HG02840 (cell line): ENCODE data around the gene FASLG.
"Not testable (repeated sequence)": the region's sequence is repeated elsewhere in the genome, so short reads cannot be mapped to it uniquely, and the experiment has no call there.

Experiments used
- ATAC-seq: cut with Tn5 transposase; IDR thresholded peaks from one replicate; pipeline ENCODE4 v1.9.1; 2021; ENCODE audit warnings: mild to moderate bottlenecking, moderate library complexity, moderate number of reproducible peaks; ENCODE audit not compliant: unreplicated experiment, low FRiP score

The FASLG gene

DNA sequence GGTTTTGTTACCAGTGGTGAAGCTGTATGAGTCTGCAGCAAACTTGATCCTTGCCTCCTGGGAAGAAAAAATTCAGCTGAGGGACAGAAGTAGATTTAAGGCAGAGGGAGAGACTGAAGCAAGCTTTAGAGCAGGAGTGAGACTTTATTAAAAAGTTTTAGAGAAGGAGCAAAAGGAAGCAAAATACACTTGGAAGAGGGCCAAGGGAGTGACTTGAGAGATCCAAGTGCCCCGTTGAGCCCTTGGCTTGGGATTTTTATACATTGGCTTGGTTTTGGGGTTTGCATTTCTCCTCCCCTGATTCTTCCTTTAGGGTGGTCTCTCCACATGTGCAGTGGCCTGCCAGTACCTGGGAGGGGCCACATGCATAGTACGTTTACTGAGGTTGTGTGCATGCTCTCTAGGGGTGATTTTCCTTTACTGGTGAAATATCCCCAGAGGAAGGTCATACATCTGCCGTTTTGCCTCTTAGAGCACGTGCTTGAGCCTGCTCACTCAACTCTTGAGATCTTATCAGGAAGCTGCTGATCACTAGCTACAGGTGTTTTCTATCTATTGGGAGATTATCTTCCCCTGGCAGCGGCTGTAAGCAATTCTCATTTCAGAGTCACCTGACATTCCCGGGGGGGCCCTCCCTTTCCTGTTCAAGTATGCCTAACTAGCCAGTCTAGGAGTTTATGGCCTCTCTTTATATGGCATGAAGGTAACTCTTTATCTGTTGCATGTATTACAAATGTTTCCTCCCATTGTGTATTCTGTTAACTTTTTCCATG, 20.3 kb downstream of the FASLG start:
- ATAC-seq = no peak

DNA sequence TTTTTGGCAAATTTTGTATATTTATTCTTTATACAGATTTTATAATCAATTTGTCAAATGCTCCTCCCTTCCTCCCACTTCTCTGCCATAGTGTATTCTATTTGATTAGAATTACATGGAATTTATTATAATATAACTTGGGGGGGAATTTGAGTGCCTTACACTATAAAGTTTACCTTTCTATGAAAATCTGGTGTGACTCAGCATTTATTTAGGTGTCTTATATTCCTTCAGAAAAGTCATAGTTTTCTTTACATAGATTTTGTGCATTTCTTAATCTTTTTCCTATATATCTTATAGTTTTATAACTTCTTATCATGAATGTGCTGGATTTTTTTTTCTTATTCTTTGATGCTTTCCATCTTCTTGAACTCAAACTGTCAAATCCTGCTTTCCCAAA, 21.3 kb downstream of the FASLG start:
- no peak for ATAC-seq

DNA sequence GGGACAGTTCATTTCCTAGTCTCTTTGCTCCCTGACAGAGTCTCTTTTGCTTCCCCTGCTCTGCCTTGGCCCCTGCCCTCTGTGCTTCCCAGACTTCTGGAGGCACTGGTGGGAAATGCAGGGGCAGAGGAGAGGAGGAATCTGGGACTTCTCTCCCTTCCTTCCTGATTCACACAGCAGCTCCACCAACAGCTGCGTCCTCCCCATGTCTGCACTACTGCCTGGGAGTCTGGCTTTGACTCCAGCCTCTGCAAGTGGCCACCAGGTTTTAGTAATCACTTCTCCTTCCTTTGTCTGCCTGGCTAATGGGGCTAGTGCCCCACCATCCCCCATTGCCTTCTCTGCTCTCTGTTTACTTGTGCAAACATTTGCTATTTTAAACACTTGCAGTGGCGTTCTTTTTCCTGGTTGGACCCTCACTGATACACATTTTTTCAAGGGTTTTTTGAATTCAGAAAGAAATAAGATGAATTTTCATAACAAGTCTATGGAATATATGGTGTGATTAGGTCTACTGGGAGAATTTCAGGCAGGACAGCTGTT, 21.9 kb downstream of the FASLG start:
- ATAC-seq = no peak

- no peak for ATAC-seq
Measured at GRCh38 chr1:172682812-172683211, 23.9 kb downstream of the FASLG start.

GRCh38 chr1:172686143-172686542, 27.2 kb downstream of the FASLG start:
- ATAC-seq = no peak

DNA sequence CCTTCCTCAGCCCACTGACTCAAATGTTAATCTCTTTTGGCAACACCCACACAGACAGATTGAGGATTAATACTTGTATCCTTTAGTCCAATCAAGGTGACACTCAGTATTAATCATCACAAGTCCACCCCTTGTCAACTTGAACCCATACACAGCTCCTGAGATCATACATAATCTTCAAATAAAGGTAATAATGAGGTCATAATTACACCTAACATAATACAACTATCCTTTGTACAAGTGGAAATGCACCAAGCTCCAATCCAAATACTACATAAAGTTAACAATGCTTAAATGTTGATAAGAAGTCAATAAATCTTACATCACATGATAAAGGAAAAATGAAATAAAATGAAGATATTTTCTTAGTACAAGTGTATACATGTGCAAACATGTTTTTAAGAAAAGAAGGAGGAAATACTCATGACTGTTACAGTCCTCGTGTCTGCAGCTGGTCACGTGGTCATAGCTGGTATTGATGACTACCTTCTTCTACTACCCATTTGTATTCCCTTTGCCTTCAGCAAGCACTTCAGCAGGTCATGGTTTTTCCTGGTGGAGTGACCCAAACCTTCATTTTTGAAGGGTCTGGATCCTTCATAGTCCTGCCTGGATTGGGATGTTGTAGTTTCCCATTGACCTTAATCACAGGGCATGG, 29.7 kb downstream of the FASLG start:
- ATAC-seq = not testable (repeated sequence)

GRCh38 chr1:172690925-172691324, 32.0 kb downstream of the FASLG start:
- not testable (repeated sequence) for ATAC-seq

DNA sequence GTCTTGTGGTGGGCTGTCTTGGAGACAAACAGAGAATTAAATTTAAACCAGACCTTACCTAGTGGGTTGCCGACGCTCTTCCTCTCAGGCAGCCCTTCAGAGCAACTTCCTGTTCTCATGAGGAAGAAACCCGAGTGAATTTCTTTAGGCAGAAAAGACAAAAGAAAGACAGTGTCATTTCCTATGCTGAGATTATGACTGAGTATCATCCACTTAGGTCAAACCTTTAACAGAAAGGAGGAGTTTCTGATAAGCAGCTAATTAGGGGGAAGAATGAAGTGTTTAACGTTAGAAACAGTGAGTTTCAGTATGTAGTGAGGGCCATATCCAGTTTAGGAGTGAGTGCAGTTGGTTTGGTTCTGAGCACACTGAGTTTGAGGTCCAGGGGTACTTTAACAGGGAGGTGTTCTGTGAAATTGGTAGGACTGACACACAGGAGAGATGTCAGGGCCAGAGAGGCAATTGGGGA, 38.7 kb downstream of the FASLG start:
- no peak for ATAC-seq

GRCh38 chr1:172698224-172698623, 39.3 kb downstream of the FASLG start:
- no peak for ATAC-seq

- no peak for ATAC-seq
Measured at GRCh38 chr1:172699111-172699510, 40.2 kb downstream of the FASLG start.

GRCh38 chr1:172699695-172700227, 40.9 kb downstream of the FASLG start:
- no peak for ATAC-seq

DNA sequence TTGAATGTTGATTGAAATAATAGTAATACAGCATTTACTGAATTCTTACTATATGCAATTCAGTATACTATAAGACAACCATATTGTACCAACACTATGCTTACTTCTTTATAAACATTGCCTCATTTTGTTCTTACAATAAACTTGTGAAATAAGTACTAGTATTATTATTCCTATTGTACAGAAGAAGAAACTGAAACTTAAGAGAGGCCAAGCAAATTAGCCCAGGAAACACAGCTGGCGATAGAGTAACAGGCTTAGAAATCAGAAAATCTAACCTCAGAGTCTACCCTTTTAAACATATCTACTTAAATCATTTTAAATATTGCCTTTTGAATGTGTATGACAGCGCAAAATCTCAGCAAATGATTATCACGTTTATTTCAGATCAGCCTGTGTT, 41.7 kb downstream of the FASLG start:
- no peak for ATAC-seq

DNA sequence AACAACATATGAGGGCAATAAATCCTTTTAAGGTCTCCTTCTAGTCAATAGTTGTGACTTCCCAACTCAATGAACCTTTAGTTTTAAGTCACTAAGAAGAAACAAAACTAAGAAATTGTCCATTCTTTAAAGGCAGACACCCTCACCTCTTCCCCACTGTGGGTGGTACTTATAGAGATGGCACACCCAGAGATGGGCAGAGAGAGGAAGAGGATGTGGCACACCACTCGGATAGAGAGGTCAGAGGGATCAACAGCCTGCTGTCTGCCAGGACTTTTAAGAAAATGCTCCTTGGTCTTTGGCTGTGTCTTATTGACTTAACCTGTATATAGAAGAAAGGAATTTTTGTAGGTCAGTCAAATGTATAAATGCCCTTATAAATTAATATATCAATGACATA, 45.1 kb downstream of the FASLG start:
- no peak for ATAC-seq

DNA sequence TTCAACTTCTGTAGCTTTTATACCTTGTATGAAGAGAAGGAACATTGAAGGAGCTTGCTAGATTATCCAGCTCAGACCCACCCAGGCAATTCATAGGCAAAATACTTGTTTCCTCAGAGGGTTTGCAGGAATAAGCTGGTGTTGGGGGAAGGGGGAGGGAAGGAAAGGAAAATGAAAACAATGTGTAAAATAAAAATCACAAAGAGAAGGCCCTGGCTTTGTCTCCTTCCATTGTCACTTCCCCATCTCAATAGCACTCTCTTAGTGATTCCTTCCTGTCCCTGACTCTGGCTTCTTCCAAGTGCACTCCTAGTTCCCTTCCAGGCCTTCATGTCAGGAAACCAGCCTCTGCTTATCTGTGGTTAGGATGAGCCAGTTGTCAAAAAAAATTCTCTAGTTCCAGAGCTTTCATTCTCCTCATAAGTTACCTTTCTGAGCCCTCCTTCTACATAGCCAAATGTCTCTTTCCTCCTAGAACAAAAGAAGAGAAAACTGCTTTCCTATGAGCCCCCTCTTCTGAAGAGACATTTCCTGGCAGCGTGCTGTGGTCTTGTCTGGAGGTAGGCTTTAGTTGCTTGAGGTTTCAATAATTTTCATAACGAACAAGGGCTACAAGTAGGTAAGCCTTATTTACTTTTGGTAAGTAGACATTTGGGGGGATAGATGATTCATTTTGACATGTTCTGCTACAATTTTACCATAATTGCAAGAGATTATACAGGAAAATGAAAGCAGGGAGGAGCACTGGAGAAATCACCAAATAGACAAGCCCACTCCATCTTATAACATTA, 45.7 kb downstream of the FASLG start:
- ATAC-seq = no peak

DNA sequence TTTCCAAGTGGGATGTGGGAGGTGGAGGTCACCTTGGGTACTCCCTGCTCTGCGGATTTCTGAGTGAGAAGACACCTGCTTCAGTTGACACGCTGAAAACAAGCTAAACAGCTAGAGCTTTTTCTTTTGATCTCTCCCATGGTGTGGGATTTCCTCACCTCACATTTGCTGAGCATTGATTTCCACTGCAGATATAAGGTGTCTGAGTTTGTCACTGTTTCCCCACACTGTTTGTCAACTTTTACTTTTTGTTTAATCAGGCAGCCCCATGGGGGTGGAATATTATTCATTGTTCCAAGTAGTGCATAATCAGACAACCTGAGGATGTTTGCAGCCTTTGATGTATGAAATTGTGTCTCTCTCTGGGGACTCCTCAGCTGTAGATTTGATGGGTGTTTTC, 49.5 kb downstream of the FASLG start:
- ATAC-seq = no peak

GRCh38 chr1:172711558-172711957, 52.7 kb downstream of the FASLG start:
- ATAC-seq = no peak

DNA sequence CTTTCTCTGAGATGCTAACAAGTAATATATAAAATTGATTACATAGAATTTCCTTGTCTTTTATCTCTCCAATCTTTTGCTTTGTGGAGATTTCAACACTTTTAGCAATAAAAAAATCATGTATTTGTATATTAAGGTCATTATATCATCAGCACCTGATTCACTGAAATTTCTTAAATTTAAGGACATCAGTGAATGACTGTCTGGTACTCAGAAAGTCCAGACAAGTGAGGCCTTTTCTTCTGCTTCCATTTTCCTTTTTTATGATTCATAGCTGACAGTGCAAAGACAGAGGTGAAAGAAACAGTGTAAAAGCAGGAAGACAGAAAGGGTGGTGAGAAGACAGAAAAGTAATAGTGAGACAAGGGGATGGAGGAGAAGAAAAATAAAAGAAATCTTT, 54.6 kb downstream of the FASLG start:
- no peak for ATAC-seq
